Measurements from ENCODE around the gene TTLL11. TPM values are rescaled to one million over a fixed set of nuclear protein-coding genes. Genes with fewer than 3 reads are reported as not detected.
"Not testable (repeated sequence)": the region's sequence is repeated elsewhere in the genome, so short reads cannot be mapped to it uniquely, and the experiment has no call there.

TTLL11 gene
- total and polyA plus RNA-seq, 5 donors from 2014 or later: 2.0 to 6.1 (median 3.5) TPM

GRCh38 chr9:122007837-122008236, 85.3 kb downstream of the TTLL11 start:
- Mint-ChIP-seq H3K4me3 (no peak overlapping the region), H3K27me3 (no peaks in the 10 kb centered on the region), H3K36me3 (no peaks in the 10 kb centered on the region), H3K9me3 (no peaks in the 10 kb centered on the region), H3K27ac (no peak overlapping the region), H3K4me1 (no peaks in the 10 kb centered on the region)
- Histone ChIP-seq H3K4me1 (ENCODE audit: control insufficient read depth, insufficient read depth, low read length, poor library complexity, severe bottlenecking) (no peaks in the 10 kb centered on the region), H3K4me3 (ENCODE audit: low read depth, low read length) (no peak overlapping the region), H3K27me3 (ENCODE audit: control insufficient read depth, insufficient read depth, low read length) (no peaks in the 10 kb centered on the region), H3K9me3 (ENCODE audit: control insufficient read depth in 2 of 2, low read length in 2 of 2) (no peaks in the 10 kb centered on the region), H3K27ac (ENCODE audit: insufficient read depth, low read length, poor library complexity, severe bottlenecking) (no peak overlapping the region), H3K36me3 (ENCODE audit: control insufficient read depth, insufficient read depth, low read length) (no peaks in the 10 kb centered on the region)
- ATAC-seq (ENCODE audit: low read depth in 2 of 2) (no peak), DNase-seq (no peak)

- Mint-ChIP-seq H3K27ac (no peak overlapping the region), H3K36me3 (no peaks in the 10 kb centered on the region), H3K9me3 (no peaks in the 10 kb centered on the region), H3K4me3 (no peak overlapping the region), H3K4me1 (no peaks in the 10 kb centered on the region), H3K27me3 (no peaks in the 10 kb centered on the region)
- DNase-seq: no peak
- Histone ChIP-seq H3K27ac (ENCODE audit: insufficient read depth, low read length, poor library complexity, severe bottlenecking) (no peak overlapping the region), H3K4me1 (ENCODE audit: control insufficient read depth, insufficient read depth, low read length, poor library complexity, severe bottlenecking) (no peaks in the 10 kb centered on the region), H3K27me3 (ENCODE audit: control insufficient read depth, insufficient read depth, low read length) (no peaks in the 10 kb centered on the region), H3K36me3 (ENCODE audit: control insufficient read depth, insufficient read depth, low read length) (no peaks in the 10 kb centered on the region), H3K9me3 (ENCODE audit: control insufficient read depth in 2 of 2, low read length in 2 of 2) (no peaks in the 10 kb centered on the region), H3K4me3 (ENCODE audit: low read depth, low read length) (no peak overlapping the region)
- ATAC-seq (ENCODE audit: low read depth in 2 of 2): no peak
Measured at GRCh38 chr9:122005597-122005996, 87.5 kb downstream of the TTLL11 start.

GRCh38 chr9:122004589-122004988, 88.5 kb downstream of the TTLL11 start:
- Histone ChIP-seq H3K36me3 (ENCODE audit: control insufficient read depth, insufficient read depth, low read length) (no peaks in the 10 kb centered on the region), H3K4me1 (ENCODE audit: control insufficient read depth, insufficient read depth, low read length, poor library complexity, severe bottlenecking) (no peaks in the 10 kb centered on the region), H3K4me3 (ENCODE audit: low read depth, low read length) (no peak overlapping the region), H3K27ac (ENCODE audit: insufficient read depth, low read length, poor library complexity, severe bottlenecking) (no peak overlapping the region), H3K27me3 (ENCODE audit: control insufficient read depth, insufficient read depth, low read length) (no peaks in the 10 kb centered on the region), H3K9me3 (ENCODE audit: control insufficient read depth in 2 of 2, low read length in 2 of 2) (no peaks in the 10 kb centered on the region)
- H3K36me3 Mint-ChIP-seq: no peaks in the 10 kb centered on the region
- H3K27me3 Mint-ChIP-seq: no peaks in the 10 kb centered on the region
- H3K4me3 Mint-ChIP-seq: no peak overlapping the region
- no peak overlapping the region for H3K27ac Mint-ChIP-seq
- H3K4me1 Mint-ChIP-seq: no peaks in the 10 kb centered on the region
- no peak for DNase-seq
- H3K9me3 Mint-ChIP-seq: no peaks in the 10 kb centered on the region
- no peak for ATAC-seq (ENCODE audit: low read depth in 2 of 2)

- Mint-ChIP-seq H3K36me3 (no peaks in the 10 kb centered on the region), H3K4me3 (no peak overlapping the region), H3K27me3 (no peaks in the 10 kb centered on the region), H3K9me3 (no peaks in the 10 kb centered on the region), H3K27ac (no peak overlapping the region), H3K4me1 (no peaks in the 10 kb centered on the region)
- Histone ChIP-seq H3K4me1 (ENCODE audit: control insufficient read depth, insufficient read depth, low read length, poor library complexity, severe bottlenecking) (no peaks in the 10 kb centered on the region), H3K36me3 (ENCODE audit: control insufficient read depth, insufficient read depth, low read length) (no peaks in the 10 kb centered on the region), H3K4me3 (ENCODE audit: low read depth, low read length) (no peak overlapping the region), H3K27me3 (ENCODE audit: control insufficient read depth, insufficient read depth, low read length) (no peaks in the 10 kb centered on the region), H3K9me3 (ENCODE audit: control insufficient read depth in 2 of 2, low read length in 2 of 2) (no peaks in the 10 kb centered on the region), H3K27ac (ENCODE audit: insufficient read depth, low read length, poor library complexity, severe bottlenecking) (no peak overlapping the region)
- ATAC-seq (ENCODE audit: low read depth in 2 of 2): no peak
- no peak for DNase-seq
Measured at GRCh38 chr9:122001491-122002201, 91.5 kb downstream of the TTLL11 start.

GRCh38 chr9:122000526-122000925, 92.6 kb downstream of the TTLL11 start:
- not testable (repeated sequence) for H3K36me3 ChIP-seq (ENCODE audit: control insufficient read depth, insufficient read depth, low read length); H3K27ac Mint-ChIP-seq; H3K4me1 ChIP-seq (ENCODE audit: control insufficient read depth, insufficient read depth, low read length, poor library complexity, severe bottlenecking); ATAC-seq (ENCODE audit: low read depth in 2 of 2); H3K27me3 Mint-ChIP-seq; H3K27me3 ChIP-seq (ENCODE audit: control insufficient read depth, insufficient read depth, low read length); H3K4me3 Mint-ChIP-seq; H3K4me3 ChIP-seq (ENCODE audit: low read depth, low read length); H3K27ac ChIP-seq (ENCODE audit: insufficient read depth, low read length, poor library complexity, severe bottlenecking); H3K9me3 ChIP-seq (ENCODE audit: control insufficient read depth in 2 of 2, low read length in 2 of 2); H3K36me3 Mint-ChIP-seq; H3K9me3 Mint-ChIP-seq; DNase-seq; H3K4me1 Mint-ChIP-seq

- H3K4me1 Mint-ChIP-seq: no peaks in the 10 kb centered on the region
- no peak overlapping the region for H3K27ac Mint-ChIP-seq
- H3K4me3 ChIP-seq (ENCODE audit: low read depth, low read length): no peak overlapping the region
- H3K4me3 Mint-ChIP-seq: no peak overlapping the region
- H3K27me3 Mint-ChIP-seq: no peaks in the 10 kb centered on the region
- no peaks in the 10 kb centered on the region for H3K27me3 ChIP-seq (ENCODE audit: control insufficient read depth, insufficient read depth, low read length)
- no peaks in the 10 kb centered on the region for H3K36me3 Mint-ChIP-seq
- no peaks in the 10 kb centered on the region for H3K4me1 ChIP-seq (ENCODE audit: control insufficient read depth, insufficient read depth, low read length, poor library complexity, severe bottlenecking)
- H3K27ac ChIP-seq (ENCODE audit: insufficient read depth, low read length, poor library complexity, severe bottlenecking): no peak overlapping the region
- ATAC-seq (ENCODE audit: low read depth in 2 of 2): no peak
- no peaks in the 10 kb centered on the region for H3K36me3 ChIP-seq (ENCODE audit: control insufficient read depth, insufficient read depth, low read length)
- no peaks in the 10 kb centered on the region for H3K9me3 ChIP-seq (ENCODE audit: control insufficient read depth in 2 of 2, low read length in 2 of 2)
- no peaks in the 10 kb centered on the region for H3K9me3 Mint-ChIP-seq
- DNase-seq: no peak
Measured at GRCh38 chr9:121999556-121999955, 93.6 kb downstream of the TTLL11 start.

- Mint-ChIP-seq H3K4me1 (no peaks in the 10 kb centered on the region), H3K27me3 (no peaks in the 10 kb centered on the region)
- H3K36me3 ChIP-seq (ENCODE audit: control insufficient read depth, insufficient read depth, low read length): no peaks in the 10 kb centered on the region
Measured at GRCh38 chr9:121998513-121999049, 94.5 kb downstream of the TTLL11 start.

GRCh38 chr9:121997791-121998190, 95.3 kb downstream of the TTLL11 start:
- ATAC-seq (ENCODE audit: low read depth in 2 of 2) (no peak), DNase-seq (no peak)
- Histone ChIP-seq H3K27me3 (ENCODE audit: control insufficient read depth, insufficient read depth, low read length) (no peaks in the 10 kb centered on the region), H3K4me3 (ENCODE audit: low read depth, low read length) (no peak overlapping the region), H3K4me1 (ENCODE audit: control insufficient read depth, insufficient read depth, low read length, poor library complexity, severe bottlenecking) (no peaks in the 10 kb centered on the region), H3K9me3 (ENCODE audit: control insufficient read depth in 2 of 2, low read length in 2 of 2) (no peaks in the 10 kb centered on the region), H3K36me3 (ENCODE audit: control insufficient read depth, insufficient read depth, low read length) (no peaks in the 10 kb centered on the region), H3K27ac (ENCODE audit: insufficient read depth, low read length, poor library complexity, severe bottlenecking) (no peak overlapping the region)
- Mint-ChIP-seq H3K36me3 (no peaks in the 10 kb centered on the region), H3K4me1 (no peaks in the 10 kb centered on the region), H3K9me3 (no peaks in the 10 kb centered on the region), H3K27me3 (no peaks in the 10 kb centered on the region), H3K27ac (no peak overlapping the region), H3K4me3 (no peak overlapping the region)

More at GRCh38 chr9:121998513-121999049, 94.5 kb downstream of the TTLL11 start:
- no peaks in the 10 kb centered on the region for H3K36me3 Mint-ChIP-seq
- Histone ChIP-seq H3K27ac (ENCODE audit: insufficient read depth, low read length, poor library complexity, severe bottlenecking) (no peak overlapping the region), H3K4me3 (ENCODE audit: low read depth, low read length) (no peak overlapping the region), H3K4me1 (ENCODE audit: control insufficient read depth, insufficient read depth, low read length, poor library complexity, severe bottlenecking) (no peaks in the 10 kb centered on the region), H3K9me3 (ENCODE audit: control insufficient read depth in 2 of 2, low read length in 2 of 2) (no peaks in the 10 kb centered on the region), H3K27me3 (ENCODE audit: control insufficient read depth, insufficient read depth, low read length) (no peaks in the 10 kb centered on the region)
- DNase-seq (no peak), ATAC-seq (ENCODE audit: low read depth in 2 of 2) (no peak)
- no peaks in the 10 kb centered on the region for H3K9me3 Mint-ChIP-seq
- no peak overlapping the region for H3K4me3 Mint-ChIP-seq
- H3K27ac Mint-ChIP-seq: peak overlapping the region in 1 of 3 donors; percentile 10

All from CD4-positive, CD25-positive, alpha-beta regulatory T cell (primary cell).